NCI-H2171 treated with DMSO at 0.1 percent for 48 hours (cell line): ENCODE data around the gene YJEFN3.
A peak's percentile ranks its signal among the peaks of the same experiment; 100 is the strongest.

Source experiments
- DNase-seq: peaks from one replicate; lab custom pipeline; 2025; lab: John Stamatoyannopoulos, UW

YJEFN3 gene

GRCh38 chr19:19554074-19555023 lies 25.6 kb downstream of the YJEFN3 start:
- DNase-seq = no peak

- DNase-seq = no peak
Measured at GRCh38 chr19:19558055-19558454, 29.3 kb downstream of the YJEFN3 start.

GRCh38 chr19:19558636-19559035 lies 29.9 kb downstream of the YJEFN3 start:
- no peak for DNase-seq

- DNase-seq = no peak
Measured at GRCh38 chr19:19559931-19560330, 31.2 kb downstream of the YJEFN3 start.

GRCh38 chr19:19561946-19562664 lies 33.4 kb downstream of the YJEFN3 start:
- no peak for DNase-seq

GRCh38 chr19:19562665-19563347 lies 34.1 kb downstream of the YJEFN3 start:
- DNase-seq = no peak

- no peak for DNase-seq
Measured at GRCh38 chr19:19563348-19563848, 34.7 kb downstream of the YJEFN3 start.

- DNase-seq = no peak
Measured at GRCh38 chr19:19566306-19566705, 37.6 kb downstream of the YJEFN3 start.

GRCh38 chr19:19567391-19567790 lies 38.7 kb downstream of the YJEFN3 start:
- DNase-seq = no peak

- no peak for DNase-seq
Measured at GRCh38 chr19:19568802-19569756, 40.4 kb downstream of the YJEFN3 start.

- no peak for DNase-seq
Measured at GRCh38 chr19:19570571-19570970, 41.9 kb downstream of the YJEFN3 start.

- DNase-seq = no peak
Measured at GRCh38 chr19:19571071-19571786, 42.5 kb downstream of the YJEFN3 start.

- no peak for DNase-seq
Measured at GRCh38 chr19:19575411-19575810, 46.7 kb downstream of the YJEFN3 start.

- DNase-seq = peak; percentile 93
Measured at GRCh38 chr19:19578252-19578651, 49.5 kb downstream of the YJEFN3 start.

- no peak for DNase-seq
Measured at GRCh38 chr19:19579533-19580361, 51.0 kb downstream of the YJEFN3 start.

- DNase-seq = no peak
Measured at GRCh38 chr19:19580418-19580817, 51.7 kb downstream of the YJEFN3 start.

GRCh38 chr19:19581391-19581790 lies 52.7 kb downstream of the YJEFN3 start:
- no peak for DNase-seq

- DNase-seq = no peak
Measured at GRCh38 chr19:19582471-19582870, 53.8 kb downstream of the YJEFN3 start.

- DNase-seq = no peak
Measured at GRCh38 chr19:19584356-19584755, 55.6 kb downstream of the YJEFN3 start.
